DND-41 (cell line): ENCODE results near the gene NOS1.

Experiments
- ATAC-seq: fragments of 200-7000 bp; cut with Tn5 transposase; 3 replicates; pipeline ENCODE4 v1.9.1; 2021; ENCODE audit warnings: low read depth; ENCODE audit not compliant: insufficient read depth
- DNase-seq: peaks from one replicate; pipeline ENCODE4 v3.0.0-alpha.2; 2020
- H2AFZ ChIP-seq: 2 replicates; pipeline ENCODE4 v1.6.0; 2012; ENCODE audit warnings: low read depth, low read length
- H3K27ac ChIP-seq: 2 replicates; pipeline ENCODE4 v1.5.1; 2012; ENCODE audit warnings: low read length, inconsistent platforms
- H3K27me3 ChIP-seq: fragments of 200-600 bp; sonication (generic); 2 replicates; pipeline ENCODE4 v1.6.0; 2012; ENCODE audit warnings: low read length, mild to moderate bottlenecking, inconsistent platforms; ENCODE audit not compliant: insufficient read depth, poor library complexity
- H3K36me3 ChIP-seq: 2 replicates; pipeline ENCODE4 v1.5.1; 2012; ENCODE audit warnings: low read length, inconsistent platforms; ENCODE audit not compliant: insufficient read depth
- H3K4me1 ChIP-seq: 2 replicates; pipeline ENCODE4 v1.5.1; 2012; ENCODE audit warnings: mild to moderate bottlenecking, low read length; ENCODE audit not compliant: insufficient read depth
- H3K4me2 ChIP-seq: 2 replicates; pipeline ENCODE4 v1.6.0; 2012; ENCODE audit warnings: mild to moderate bottlenecking, moderate library complexity, low read length, inconsistent platforms; ENCODE audit not compliant: insufficient read depth
- H3K4me3 ChIP-seq, 2 experiments: fragments of 200-600 bp in 1 of 2; shearing (Covaris generic) in 1 of 2; 2 replicates each; pipeline ENCODE4 v1.5.1; 2012 to 2016; ENCODE audit warnings: inconsistent platforms in 2 of 2, low read length in 2 of 2, mild to moderate bottlenecking in 2 of 2, low read depth in 1 of 2, moderate library complexity in 1 of 2
- H3K79me2 ChIP-seq: 2 replicates; pipeline ENCODE4 v1.6.0; 2012; ENCODE audit warnings: low read length, inconsistent platforms; ENCODE audit not compliant: insufficient read depth
- H3K9ac ChIP-seq: 2 replicates; pipeline ENCODE4 v1.6.0; 2012; ENCODE audit warnings: low read depth, mild to moderate bottlenecking, inconsistent platforms, low read length, moderate library complexity
- H3K9me3 ChIP-seq: 2 replicates; pipeline ENCODE4 v1.5.1; 2012; ENCODE audit warnings: low read length, moderate library complexity, mild to moderate bottlenecking, inconsistent platforms; ENCODE audit not compliant: insufficient read depth, severe bottlenecking
- H4K20me1 ChIP-seq: 2 replicates; pipeline ENCODE4 v1.6.0; 2012; ENCODE audit warnings: low read length; ENCODE audit not compliant: insufficient read depth
- CTCF ChIP-seq: IDR thresholded peaks from 2 replicates; pipeline ENCODE4 v1.5.1; 2012; ENCODE audit warnings: borderline replicate concordance, low read length, moderate library complexity, mild to moderate bottlenecking; ENCODE audit not compliant: poor library complexity, severe bottlenecking; ENCODE audit errors: extremely low read depth
- EZH2 ChIP-seq: IDR thresholded peaks from 3 replicates; pipeline ENCODE4 v1.6.1; 2012; ENCODE audit warnings: borderline replicate concordance, low read depth, mild to moderate bottlenecking, moderate library complexity, low read length, inconsistent platforms; ENCODE audit not compliant: severe bottlenecking

NOS1 gene

GRCh38 chr12:117361905-117362304, 479 bp upstream of the NOS1 start:
- no peaks in the 10 kb centered on the region; the same call in 1 of the 2 replicates for H4K20me1 ChIP-seq
- ATAC-seq (no peak), DNase-seq (no peak)
- H3K9ac ChIP-seq = no peak overlapping the region
- TF ChIP-seq EZH2 = no peak
- no peak for TF ChIP-seq CTCF
- peaks cover 28% of the 10 kb centered on the region for H3K27me3 ChIP-seq
- no peak overlapping the region for H3K27ac ChIP-seq
- H3K36me3 ChIP-seq = no peaks in the 10 kb centered on the region
- H3K4me1 ChIP-seq = no peaks in the 10 kb centered on the region
- no peaks in the 10 kb centered on the region for H3K79me2 ChIP-seq
- H2AFZ ChIP-seq = no peak overlapping the region
- no peaks in the 10 kb centered on the region for H3K9me3 ChIP-seq
- H3K4me3 ChIP-seq = no peak overlapping the region
- H3K4me2 ChIP-seq = no peak overlapping the region

- no peaks in the 10 kb centered on the region for H3K79me2 ChIP-seq
- H3K4me2 ChIP-seq = no peak overlapping the region
- H3K9me3 ChIP-seq = no peaks in the 10 kb centered on the region
- ATAC-seq (no peak), DNase-seq (no peak)
- H3K4me3 ChIP-seq = no peak overlapping the region
- H4K20me1 ChIP-seq = no peaks in the 10 kb centered on the region; the same call in 1 of the 2 replicates
- H3K9ac ChIP-seq = no peak overlapping the region
- H3K27me3 ChIP-seq = peaks cover 30% of the 10 kb centered on the region
- no peak overlapping the region for H3K27ac ChIP-seq
- no peak overlapping the region for H2AFZ ChIP-seq
- no peak for TF ChIP-seq CTCF
- no peak for TF ChIP-seq EZH2
- no peaks in the 10 kb centered on the region for H3K4me1 ChIP-seq
- no peaks in the 10 kb centered on the region for H3K36me3 ChIP-seq
Observed at GRCh38 chr12:117360551-117361346, 677 bp downstream of the NOS1 start.

- H3K4me1 ChIP-seq = no peaks in the 10 kb centered on the region
- TF ChIP-seq EZH2 = no peak
- TF ChIP-seq CTCF = no peak
- no peaks in the 10 kb centered on the region for H3K79me2 ChIP-seq
- DNase-seq (no peak), ATAC-seq (no peak)
- H3K4me2 ChIP-seq = no peak overlapping the region
- no peaks in the 10 kb centered on the region; the same call in 1 of the 2 replicates for H4K20me1 ChIP-seq
- no peak overlapping the region for H3K9ac ChIP-seq
- H3K36me3 ChIP-seq = no peaks in the 10 kb centered on the region
- no peak overlapping the region for H2AFZ ChIP-seq
- H3K27ac ChIP-seq = no peak overlapping the region
- H3K9me3 ChIP-seq = no peaks in the 10 kb centered on the region
- peaks cover 27% of the 10 kb centered on the region for H3K27me3 ChIP-seq
- no peak overlapping the region for H3K4me3 ChIP-seq
Observed at GRCh38 chr12:117360222-117360550, 1.2 kb downstream of the NOS1 start.
